K562 (cell line): Measurements from ENCODE around the gene SUCO. TPM values are rescaled to one million over a fixed set of nuclear protein-coding genes. Genes with fewer than 3 reads are reported as not detected.

Experiments
- JUN ChIP-seq, 2 experiments: sonication (generic) in 1 of 2; formaldehyde crosslinking in 1 of 2; IDR thresholded peaks; 2 replicates each; pipeline versions ENCODE4 v1.6.1 to v1.8.0; 2012 to 2022; ENCODE audit warnings: borderline replicate concordance in 2 of 2, mild to moderate bottlenecking in 2 of 2, improper control_type of control experiment in 1 of 2, low read depth in 1 of 2, low read length in 1 of 2, missing genetic modification reagents in 1 of 2
- KLF1 ChIP-seq: fragments of 450-650 bp; IDR thresholded peaks from 2 replicates; pipeline ENCODE4 v1.6.1; 2016; ENCODE audit warnings: missing genetic modification characterization, missing compliant biosample characterization
- KLF10 ChIP-seq: fragments of 250-450 bp; sonication (Bioruptor Pico); IDR thresholded peaks from 2 replicates; pipeline ENCODE4 v1.6.1; 2021; ENCODE audit warnings: matching md5 sums
- MEF2D ChIP-seq: conservative IDR thresholded peaks from 2 replicates; pipeline ENCODE4 v1.6.1; 2016; ENCODE audit warnings: low read depth, missing genetic modification characterization, missing compliant biosample characterization
- MXI1 ChIP-seq: IDR thresholded peaks from 2 replicates; pipeline ENCODE4 v1.6.1; 2011; ENCODE audit warnings: low read depth, mild to moderate bottlenecking, improper control_type of control experiment, low read length
- TCF3 ChIP-seq: sonication (generic); formaldehyde crosslinking; IDR thresholded peaks from 2 replicates; pipeline ENCODE4 v1.4.0; 2020; ENCODE audit warnings: mild to moderate bottlenecking, missing genetic modification reagents
- ZNF518B ChIP-seq: fragments of 250-450 bp; sonication (Bioruptor Pico); IDR thresholded peaks from 2 replicates; pipeline ENCODE4 v1.5.0; 2021; ENCODE audit warnings: mild to moderate bottlenecking, moderate library complexity
- ZNF655 ChIP-seq: fragments of 250-450 bp; sonication (Bioruptor Pico); IDR thresholded peaks from 2 replicates; pipeline ENCODE4 v1.5.0; 2021
- polyA plus RNA-seq, 8 experiments: library from polyadenylated mRNA; depleted of rRNA in 4 of 8; stranded (reverse) in 5 of 8; unstranded in 3 of 8; fragments of >200 nt; fragmentation: Nextera tagmentation in 2 of 8; fragmentation: Illumina TruSeq in 1 of 8; extraction: Ambion mirVana in 2 of 8; extraction: Trizol in 1 of 8; gene quantifications; 2 replicates each; pipeline versions ENCODE4 v1.2.1 to v1.2.3, GENCODE V29; 2011 to 2014; ENCODE audit warnings: inconsistent platforms in 1 of 8, missing spikeins in 1 of 8
- total RNA-seq, 7 experiments: library from RNA; depleted of rRNA in 6 of 7; stranded (reverse); fragments of >200 nt in 6 of 7; fragmentation: Illumina TruSeq in 2 of 7; extraction: Trizol in 2 of 7; gene quantifications; 2 replicates each; pipeline versions ENCODE4 v1.2.1 to v1.2.3, GENCODE V29; 2011 to 2021; ENCODE audit warnings: low replicate concordance in 1 of 7
- TF ChIP-seq, protein P1 (sequence below), 2 experiments: fragments of 450-650 bp in 1 of 2; sonication (generic) in 1 of 2; formaldehyde crosslinking in 1 of 2; IDR thresholded peaks; 2 replicates each; pipeline versions ENCODE4 v1.7.1 to v1.9.0; 2016 to 2022; ENCODE audit warnings: inconsistent platforms in 1 of 2, mild to moderate bottlenecking in 1 of 2, missing genetic modification reagents in 1 of 2
- TF ChIP-seq, protein P2 (sequence below): fragments of 250-450 bp; sonication (Bioruptor Pico); IDR thresholded peaks from 2 replicates; pipeline ENCODE4 v1.5.0; 2020; ENCODE audit warnings: mild to moderate bottlenecking, borderline replicate concordance

The SUCO gene
- total and polyA plus RNA-seq, 9 of the 15 experiments (the other 6 are each of a cell fraction or from before 2014, with no cell fraction given) = 2.5 to 20.6 (median 14.3) TPM

DNA sequence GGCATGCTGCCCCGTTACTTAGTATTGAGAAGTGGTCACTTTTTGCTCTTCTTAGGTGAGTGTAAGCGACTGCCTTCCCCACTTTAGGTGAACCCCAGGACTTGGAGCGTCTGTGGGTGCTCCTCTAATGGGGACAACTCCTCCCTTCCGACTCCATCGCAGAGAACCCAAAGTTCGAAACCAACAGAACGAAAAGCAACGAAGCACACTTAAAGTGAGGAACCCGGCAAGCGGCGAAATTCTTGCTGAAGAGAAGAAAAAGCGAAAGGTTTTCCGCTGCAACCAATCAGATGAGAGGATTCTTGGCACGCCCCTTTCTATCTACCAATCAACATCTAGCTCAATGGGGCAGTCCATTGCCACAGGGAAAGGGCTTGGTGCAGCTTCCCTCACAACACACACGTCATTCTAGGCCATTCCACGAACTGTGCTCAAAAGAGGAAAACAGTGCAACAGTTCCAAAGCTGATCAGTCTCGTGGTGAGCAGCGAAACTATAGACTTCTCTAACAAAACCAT lies 709 bp upstream of the SUCO start (continued):
- TF ChIP-seq MEF2D (tag) (peak; percentile 11; the same call in 1 of the 2 replicates), MXI1 (no peak), ZNF518B (CRISPR knock-in tag) (no peak), TCF3 (CRISPR knock-in tag) (no peak), KLF10 (CRISPR knock-in tag) (no peak), KLF1 (tag) (no peak), ZNF655 (CRISPR knock-in tag) (no peak), JUN (IDR thresholded peaks at IDR 0.05; ENCODE audit: borderline replicate concordance, low read depth, low read length) (peak; percentile 48; the same call in 1 of the 2 replicates), JUN (CRISPR knock-in tag; IDR thresholded peaks at IDR 0.05; ENCODE audit: borderline replicate concordance) (no peak)
- TF ChIP-seq, protein P1, sequence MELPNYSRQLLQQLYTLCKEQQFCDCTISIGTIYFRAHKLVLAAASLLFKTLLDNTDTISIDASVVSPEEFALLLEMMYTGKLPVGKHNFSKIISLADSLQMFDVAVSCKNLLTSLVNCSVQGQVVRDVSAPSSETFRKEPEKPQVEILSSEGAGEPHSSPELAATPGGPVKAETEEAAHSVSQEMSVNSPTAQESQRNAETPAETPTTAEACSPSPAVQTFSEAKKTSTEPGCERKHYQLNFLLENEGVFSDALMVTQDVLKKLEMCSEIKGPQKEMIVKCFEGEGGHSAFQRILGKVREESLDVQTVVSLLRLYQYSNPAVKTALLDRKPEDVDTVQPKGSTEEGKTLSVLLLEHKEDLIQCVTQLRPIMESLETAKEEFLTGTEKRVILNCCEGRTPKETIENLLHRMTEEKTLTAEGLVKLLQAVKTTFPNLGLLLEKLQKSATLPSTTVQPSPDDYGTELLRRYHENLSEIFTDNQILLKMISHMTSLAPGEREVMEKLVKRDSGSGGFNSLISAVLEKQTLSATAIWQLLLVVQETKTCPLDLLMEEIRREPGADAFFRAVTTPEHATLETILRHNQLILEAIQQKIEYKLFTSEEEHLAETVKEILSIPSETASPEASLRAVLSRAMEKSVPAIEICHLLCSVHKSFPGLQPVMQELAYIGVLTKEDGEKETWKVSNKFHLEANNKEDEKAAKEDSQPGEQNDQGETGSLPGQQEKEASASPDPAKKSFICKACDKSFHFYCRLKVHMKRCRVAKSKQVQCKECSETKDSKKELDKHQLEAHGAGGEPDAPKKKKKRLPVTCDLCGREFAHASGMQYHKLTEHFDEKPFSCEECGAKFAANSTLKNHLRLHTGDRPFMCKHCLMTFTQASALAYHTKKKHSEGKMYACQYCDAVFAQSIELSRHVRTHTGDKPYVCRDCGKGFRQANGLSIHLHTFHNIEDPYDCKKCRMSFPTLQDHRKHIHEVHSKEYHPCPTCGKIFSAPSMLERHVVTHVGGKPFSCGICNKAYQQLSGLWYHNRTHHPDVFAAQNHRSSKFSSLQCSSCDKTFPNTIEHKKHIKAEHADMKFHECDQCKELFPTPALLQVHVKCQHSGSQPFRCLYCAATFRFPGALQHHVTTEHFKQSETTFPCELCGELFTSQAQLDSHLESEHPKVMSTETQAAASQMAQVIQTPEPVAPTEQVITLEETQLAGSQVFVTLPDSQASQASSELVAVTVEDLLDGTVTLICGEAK (IDR thresholded peaks at IDR 0.05) = peak; percentile 64
- TF ChIP-seq, protein P1 (CRISPR knock-in tag; IDR thresholded peaks at IDR 0.05) = no peak
- TF ChIP-seq, protein P2, sequence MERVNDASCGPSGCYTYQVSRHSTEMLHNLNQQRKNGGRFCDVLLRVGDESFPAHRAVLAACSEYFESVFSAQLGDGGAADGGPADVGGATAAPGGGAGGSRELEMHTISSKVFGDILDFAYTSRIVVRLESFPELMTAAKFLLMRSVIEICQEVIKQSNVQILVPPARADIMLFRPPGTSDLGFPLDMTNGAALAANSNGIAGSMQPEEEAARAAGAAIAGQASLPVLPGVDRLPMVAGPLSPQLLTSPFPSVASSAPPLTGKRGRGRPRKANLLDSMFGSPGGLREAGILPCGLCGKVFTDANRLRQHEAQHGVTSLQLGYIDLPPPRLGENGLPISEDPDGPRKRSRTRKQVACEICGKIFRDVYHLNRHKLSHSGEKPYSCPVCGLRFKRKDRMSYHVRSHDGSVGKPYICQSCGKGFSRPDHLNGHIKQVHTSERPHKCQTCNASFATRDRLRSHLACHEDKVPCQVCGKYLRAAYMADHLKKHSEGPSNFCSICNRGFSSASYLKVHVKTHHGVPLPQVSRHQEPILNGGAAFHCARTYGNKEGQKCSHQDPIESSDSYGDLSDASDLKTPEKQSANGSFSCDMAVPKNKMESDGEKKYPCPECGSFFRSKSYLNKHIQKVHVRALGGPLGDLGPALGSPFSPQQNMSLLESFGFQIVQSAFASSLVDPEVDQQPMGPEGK (CRISPR knock-in tag) = no peak
